ENCODE results near the gene RYR2. TPM values are rescaled to one million over a fixed set of nuclear protein-coding genes. Genes with fewer than 3 reads are reported as not detected.

The RYR2 gene
- total and polyA plus RNA-seq, 9 of the 15 experiments (the other 6 are each of a cell fraction or from before 2014, with no cell fraction given), result 0.03 to 0.42 (median 0.14) TPM

- TF ChIP-seq STAT5B (CRISPR knock-in tag; IDR thresholded peaks at IDR 0.05), result no peak
Observed at GRCh38 chr1:237670302-237670701, 628.3 kb downstream of the RYR2 start (continued).

- intact Hi-C loops (cut with micrococcal nuclease) (no loop called here), in situ Hi-C loops (cut with MboI) (no loop called here)
- no peak overlapping the region for H3K4me3 ChIP-seq
- H3K36me3 ChIP-seq (ENCODE audit: control insufficient read depth, insufficient read depth, low read length), result no peaks in the 10 kb centered on the region
- H4K20me1 ChIP-seq (replicated peaks; ENCODE audit: control insufficient read depth, insufficient read depth, low read length), result no peaks in the 10 kb centered on the region
- no peaks in the 10 kb centered on the region for H3K27me3 ChIP-seq (ENCODE audit: control insufficient read depth in 2 of 2, insufficient read depth in 2 of 2, low read length in 2 of 2)
- CTCF ChIA-PET (ENCODE audit: low intra/inter-chr PET ratio), result no interaction called here
- DNase-seq (ENCODE audit: extremely low read depth in 1 of 4, low spot score in 3 of 4) (no peak), FAIRE-seq (no peak), ATAC-seq (no peak)
- no peak overlapping the region for H3K27ac ChIP-seq (ENCODE audit: extremely low read depth, low read depth, low read length)
- H3K4me2 ChIP-seq (ENCODE audit: insufficient read depth, low read length), result no peak overlapping the region
- H3K4me1 ChIP-seq (replicated peaks in 1 of 2; ENCODE audit: control insufficient read depth in 2 of 2, insufficient read depth in 2 of 2, low read length in 2 of 2), result no peaks in the 10 kb centered on the region
- POLR2A ChIA-PET, result no interaction called here
- no peak overlapping the region for H3K9ac ChIP-seq (ENCODE audit: insufficient read depth in 1 of 2, low read depth in 2 of 2, low read length in 2 of 2)
- 0% methylated on average over 3 of the region's 4 CpGs for WGBS (ENCODE audit: insufficient coverage, low coverage, missing lambda C conversion rate)
- BruUV-seq (replicated peaks), result no TSS peak
- H3K79me2 ChIP-seq (ENCODE audit: control insufficient read depth, insufficient read depth, low read length), result no peaks in the 10 kb centered on the region
- no peaks in the 10 kb centered on the region for H3K9me1 ChIP-seq (ENCODE audit: control insufficient read depth, insufficient read depth, low read length)
- no peaks in the 10 kb centered on the region for H3K9me3 ChIP-seq (replicated peaks; ENCODE audit: control insufficient read depth, insufficient read depth, low read depth, low read length)
- H2AFZ ChIP-seq (ENCODE audit: low read depth, low read length), result no peak overlapping the region
- TF ChIP-seq GMEB1 (CRISPR knock-in tag; IDR thresholded peaks at IDR 0.05) (no peak), CUX1 (CRISPR knock-in tag; IDR thresholded peaks at IDR 0.05) (no peak), NR4A1 (CRISPR knock-in tag; IDR thresholded peaks at IDR 0.05) (no peak), NR4A1 (tag; IDR thresholded peaks at IDR 0.05) (no peak), SMAD4 (CRISPR knock-in tag; conservative IDR thresholded peaks at IDR 0.05) (no peak), ARHGAP35 (IDR thresholded peaks at IDR 0.05; ENCODE audit: partially characterized antibody) (no peak), SMAD3 (CRISPR knock-in tag; conservative IDR thresholded peaks at IDR 0.05) (no peak), POLR2B (IDR thresholded peaks at IDR 0.05; ENCODE audit: low read depth, partially characterized antibody) (no peak), PTBP1 (IDR thresholded peaks at IDR 0.05; ENCODE audit: low read depth, low read length) (no peak), CBX3 (IDR thresholded peaks at IDR 0.05; ENCODE audit: borderline replicate concordance in 1 of 2, low read length in 2 of 2) (no peak)
Observed at GRCh38 chr1:237671262-237671661, 629.3 kb downstream of the RYR2 start.
